Ishikawa (cell line): Measurements from ENCODE around the gene STK32C.
A peak's percentile ranks its signal among the peaks of the same experiment; 100 is the strongest.

ENCODE experiments used
- CEBPB ChIP-seq: IDR thresholded peaks from 2 replicates; pipeline ENCODE4 v1.6.1; 2012
- CREB1 ChIP-seq: IDR thresholded peaks from 2 replicates; pipeline ENCODE4 v1.6.1; 2012; ENCODE audit warnings: low read depth
- EGR1 ChIP-seq: IDR thresholded peaks from 2 replicates; pipeline ENCODE4 v1.6.1; 2012
- EP300 ChIP-seq: IDR thresholded peaks from 2 replicates; pipeline ENCODE4 v1.6.1; 2012; ENCODE audit warnings: borderline replicate concordance
- FOXM1 ChIP-seq: IDR thresholded peaks from 2 replicates; pipeline ENCODE4 v1.6.1; 2012; ENCODE audit warnings: low read depth, borderline replicate concordance
- MAX ChIP-seq: IDR thresholded peaks from 2 replicates; pipeline ENCODE4 v1.6.1; 2012
- NFIC ChIP-seq: IDR thresholded peaks from 2 replicates; pipeline ENCODE4 v1.6.1; 2012
- REST ChIP-seq: IDR thresholded peaks from 2 replicates; pipeline ENCODE4 v1.6.1; 2012; ENCODE audit warnings: low read depth, mild to moderate bottlenecking
- TAF1 ChIP-seq: IDR thresholded peaks from 2 replicates; pipeline ENCODE4 v1.6.1; 2012; ENCODE audit warnings: low read depth, mild to moderate bottlenecking
- TEAD4 ChIP-seq: IDR thresholded peaks from 2 replicates; pipeline ENCODE4 v1.6.1; 2012
- YY1 ChIP-seq: IDR thresholded peaks from 2 replicates; pipeline ENCODE4 v1.6.1; 2012; ENCODE audit warnings: low read depth

GRCh38 chr10:132248455-132249225 lies 59.1 kb downstream of the STK32C start:
- peak; percentile 66 for TF ChIP-seq MAX
- TF ChIP-seq CEBPB: no peak
- no peak for TF ChIP-seq EP300
- TF ChIP-seq EGR1: no peak
- no peak for TF ChIP-seq TEAD4
- TF ChIP-seq NFIC: no peak
- TF ChIP-seq CREB1: no peak
- no peak for TF ChIP-seq TAF1
- no peak for TF ChIP-seq YY1
- TF ChIP-seq REST: no peak
- TF ChIP-seq FOXM1: no peak
